Measurements from ENCODE around the gene VGF.

DNA sequence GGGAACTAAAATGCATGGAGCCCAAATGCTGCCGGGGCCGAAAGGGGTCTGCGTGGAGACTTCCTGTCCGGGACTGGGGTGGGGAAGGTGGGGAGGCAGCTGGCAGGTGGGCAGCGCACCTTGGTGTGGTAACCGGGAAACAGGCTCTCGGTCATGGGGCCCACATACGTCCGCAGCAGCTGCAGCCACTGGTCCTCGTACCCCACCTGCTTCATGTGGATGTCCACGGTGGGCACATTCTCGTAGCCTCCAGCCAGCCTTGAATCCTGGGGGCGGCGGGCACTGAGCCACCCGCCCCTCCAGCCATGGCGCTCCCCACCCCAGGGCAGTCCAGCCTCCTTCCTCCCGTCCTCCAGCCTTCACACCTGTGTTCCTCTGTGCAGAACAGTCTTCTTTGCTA is 42.1 kb upstream of the VGF start:
- TF ChIP-seq, protein P1, sequence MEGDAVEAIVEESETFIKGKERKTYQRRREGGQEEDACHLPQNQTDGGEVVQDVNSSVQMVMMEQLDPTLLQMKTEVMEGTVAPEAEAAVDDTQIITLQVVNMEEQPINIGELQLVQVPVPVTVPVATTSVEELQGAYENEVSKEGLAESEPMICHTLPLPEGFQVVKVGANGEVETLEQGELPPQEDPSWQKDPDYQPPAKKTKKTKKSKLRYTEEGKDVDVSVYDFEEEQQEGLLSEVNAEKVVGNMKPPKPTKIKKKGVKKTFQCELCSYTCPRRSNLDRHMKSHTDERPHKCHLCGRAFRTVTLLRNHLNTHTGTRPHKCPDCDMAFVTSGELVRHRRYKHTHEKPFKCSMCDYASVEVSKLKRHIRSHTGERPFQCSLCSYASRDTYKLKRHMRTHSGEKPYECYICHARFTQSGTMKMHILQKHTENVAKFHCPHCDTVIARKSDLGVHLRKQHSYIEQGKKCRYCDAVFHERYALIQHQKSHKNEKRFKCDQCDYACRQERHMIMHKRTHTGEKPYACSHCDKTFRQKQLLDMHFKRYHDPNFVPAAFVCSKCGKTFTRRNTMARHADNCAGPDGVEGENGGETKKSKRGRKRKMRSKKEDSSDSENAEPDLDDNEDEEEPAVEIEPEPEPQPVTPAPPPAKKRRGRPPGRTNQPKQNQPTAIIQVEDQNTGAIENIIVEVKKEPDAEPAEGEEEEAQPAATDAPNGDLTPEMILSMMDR (IDR thresholded peaks at IDR 0.05; ENCODE audit: insufficient read depth, low read length) = no peak
- TF ChIP-seq POLR2AphosphoS5 (IDR thresholded peaks at IDR 0.05; ENCODE audit: low read depth) (no peak), GABPA (IDR thresholded peaks at IDR 0.05; ENCODE audit: low read depth) (no peak), SPI1 (IDR thresholded peaks at IDR 0.05; ENCODE audit: borderline replicate concordance, low read depth) (no peak)
- TF ChIP-seq, protein P2, sequence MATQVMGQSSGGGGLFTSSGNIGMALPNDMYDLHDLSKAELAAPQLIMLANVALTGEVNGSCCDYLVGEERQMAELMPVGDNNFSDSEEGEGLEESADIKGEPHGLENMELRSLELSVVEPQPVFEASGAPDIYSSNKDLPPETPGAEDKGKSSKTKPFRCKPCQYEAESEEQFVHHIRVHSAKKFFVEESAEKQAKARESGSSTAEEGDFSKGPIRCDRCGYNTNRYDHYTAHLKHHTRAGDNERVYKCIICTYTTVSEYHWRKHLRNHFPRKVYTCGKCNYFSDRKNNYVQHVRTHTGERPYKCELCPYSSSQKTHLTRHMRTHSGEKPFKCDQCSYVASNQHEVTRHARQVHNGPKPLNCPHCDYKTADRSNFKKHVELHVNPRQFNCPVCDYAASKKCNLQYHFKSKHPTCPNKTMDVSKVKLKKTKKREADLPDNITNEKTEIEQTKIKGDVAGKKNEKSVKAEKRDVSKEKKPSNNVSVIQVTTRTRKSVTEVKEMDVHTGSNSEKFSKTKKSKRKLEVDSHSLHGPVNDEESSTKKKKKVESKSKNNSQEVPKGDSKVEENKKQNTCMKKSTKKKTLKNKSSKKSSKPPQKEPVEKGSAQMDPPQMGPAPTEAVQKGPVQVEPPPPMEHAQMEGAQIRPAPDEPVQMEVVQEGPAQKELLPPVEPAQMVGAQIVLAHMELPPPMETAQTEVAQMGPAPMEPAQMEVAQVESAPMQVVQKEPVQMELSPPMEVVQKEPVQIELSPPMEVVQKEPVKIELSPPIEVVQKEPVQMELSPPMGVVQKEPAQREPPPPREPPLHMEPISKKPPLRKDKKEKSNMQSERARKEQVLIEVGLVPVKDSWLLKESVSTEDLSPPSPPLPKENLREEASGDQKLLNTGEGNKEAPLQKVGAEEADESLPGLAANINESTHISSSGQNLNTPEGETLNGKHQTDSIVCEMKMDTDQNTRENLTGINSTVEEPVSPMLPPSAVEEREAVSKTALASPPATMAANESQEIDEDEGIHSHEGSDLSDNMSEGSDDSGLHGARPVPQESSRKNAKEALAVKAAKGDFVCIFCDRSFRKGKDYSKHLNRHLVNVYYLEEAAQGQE (IDR thresholded peaks at IDR 0.05; ENCODE audit: insufficient replicate concordance, low read depth) = no peak
